Immature natural killer cell (primary cell): ENCODE results near the gene MEGF6. TPM values are rescaled to one million over a fixed set of nuclear protein-coding genes. Genes with fewer than 3 reads are reported as not detected.

Experiments
- DNase-seq, 3 donors: peaks; one replicate each; pipeline ENCODE4 v3.0.0; 2022; ENCODE audit warnings: mixed read lengths in 1 of 3
- H3K27ac Mint-ChIP-seq, 6 donors: one replicate each; pipeline ENCODE4 v1.8.0; 2020; ENCODE audit warnings: mixed read lengths in 6 of 6, mild to moderate bottlenecking in 5 of 6, inconsistent platforms in 4 of 6, moderate library complexity in 3 of 6
- H3K27me3 Mint-ChIP-seq, 3 donors: one replicate each; pipeline ENCODE4 v1.8.0; 2020 to 2021; ENCODE audit warnings: low read depth in 3 of 3, mild to moderate bottlenecking in 3 of 3, mixed read lengths in 3 of 3, moderate library complexity in 3 of 3, inconsistent platforms in 1 of 3
- H3K36me3 Mint-ChIP-seq, 3 donors: one replicate each; pipeline ENCODE4 v1.8.0; 2020; ENCODE audit warnings: mixed read lengths in 3 of 3, inconsistent platforms in 2 of 3, mild to moderate bottlenecking in 2 of 3
- H3K4me1 Mint-ChIP-seq, 2 donors: one replicate each; pipeline ENCODE4 v1.8.0; 2020; ENCODE audit warnings: inconsistent platforms in 2 of 2, mild to moderate bottlenecking in 2 of 2, mixed read lengths in 2 of 2, moderate library complexity in 1 of 2
- H3K4me3 Mint-ChIP-seq, 5 donors: one replicate each; pipeline ENCODE4 v1.8.0; 2020; ENCODE audit warnings: mild to moderate bottlenecking in 5 of 5, mixed read lengths in 5 of 5, inconsistent platforms in 3 of 5, moderate library complexity in 3 of 5
- H3K9me3 Mint-ChIP-seq, 6 donors: one replicate each; pipeline ENCODE4 v1.8.0; 2020; ENCODE audit warnings: mild to moderate bottlenecking in 6 of 6, mixed read lengths in 6 of 6, inconsistent platforms in 4 of 6, moderate library complexity in 3 of 6
- polyA plus RNA-seq, 3 donors: library from polyadenylated mRNA; unstranded; fragments of 300-500 nt; fragmentation: Illumina TruSeq; gene quantifications; one replicate each; pipeline ENCODE4 v1.2.3, GENCODE V29; 2021

Gene MEGF6
- polyA plus RNA-seq, 3 donors from 2014 or later = 0.08 TPM; not detected in 2

DNA sequence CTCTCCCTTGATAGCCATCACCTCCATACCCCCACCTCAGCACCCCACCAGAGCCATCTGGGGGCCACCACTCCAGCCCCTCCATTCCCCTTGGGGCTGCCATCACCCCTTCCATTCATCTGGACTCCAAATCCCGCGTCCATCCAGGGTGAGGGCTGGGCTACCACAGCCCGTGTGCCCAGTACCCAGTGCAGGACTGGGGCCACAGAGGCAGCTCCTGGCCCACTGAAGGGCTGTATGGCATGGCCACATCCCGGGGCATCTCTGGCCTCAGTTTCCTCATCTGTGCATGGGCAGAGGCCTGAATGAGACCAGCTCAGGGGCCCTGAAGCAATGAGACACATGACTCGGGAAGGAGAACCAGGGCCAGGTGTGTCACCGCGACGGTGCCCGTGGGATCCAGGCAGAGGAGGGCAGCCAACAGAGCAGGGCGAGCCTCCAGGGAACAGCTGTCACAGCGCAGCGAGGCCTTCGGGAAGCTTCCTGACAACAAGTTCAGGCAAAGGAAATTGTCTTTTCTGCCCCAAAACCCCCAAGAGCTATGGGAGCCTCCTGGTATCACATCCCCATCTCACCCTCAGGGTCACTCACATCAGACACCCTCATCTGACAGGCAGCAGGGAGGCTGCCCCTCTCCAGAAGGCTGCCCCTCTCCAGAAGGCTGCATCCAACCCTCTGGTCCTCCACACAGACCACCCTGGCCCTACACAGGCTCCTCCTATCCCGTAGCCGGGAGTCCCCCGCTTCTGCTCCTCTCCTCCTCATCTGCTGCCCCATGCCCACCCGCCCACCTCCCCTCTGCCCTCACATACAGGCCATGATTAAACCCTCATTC is 76.3 kb downstream of the MEGF6 start:
- no peak overlapping the region for H3K27ac Mint-ChIP-seq
- no peaks in the 10 kb centered on the region for H3K9me3 Mint-ChIP-seq
- no peak overlapping the region for H3K4me3 Mint-ChIP-seq
- no peak for DNase-seq
- no peaks in the 10 kb centered on the region for H3K4me1 Mint-ChIP-seq
- peaks cover 0 to 2% (median 0%) of the 10 kb centered on the region in 3 donors for H3K27me3 Mint-ChIP-seq
- H3K36me3 Mint-ChIP-seq = no peaks in the 10 kb centered on the region

DNA sequence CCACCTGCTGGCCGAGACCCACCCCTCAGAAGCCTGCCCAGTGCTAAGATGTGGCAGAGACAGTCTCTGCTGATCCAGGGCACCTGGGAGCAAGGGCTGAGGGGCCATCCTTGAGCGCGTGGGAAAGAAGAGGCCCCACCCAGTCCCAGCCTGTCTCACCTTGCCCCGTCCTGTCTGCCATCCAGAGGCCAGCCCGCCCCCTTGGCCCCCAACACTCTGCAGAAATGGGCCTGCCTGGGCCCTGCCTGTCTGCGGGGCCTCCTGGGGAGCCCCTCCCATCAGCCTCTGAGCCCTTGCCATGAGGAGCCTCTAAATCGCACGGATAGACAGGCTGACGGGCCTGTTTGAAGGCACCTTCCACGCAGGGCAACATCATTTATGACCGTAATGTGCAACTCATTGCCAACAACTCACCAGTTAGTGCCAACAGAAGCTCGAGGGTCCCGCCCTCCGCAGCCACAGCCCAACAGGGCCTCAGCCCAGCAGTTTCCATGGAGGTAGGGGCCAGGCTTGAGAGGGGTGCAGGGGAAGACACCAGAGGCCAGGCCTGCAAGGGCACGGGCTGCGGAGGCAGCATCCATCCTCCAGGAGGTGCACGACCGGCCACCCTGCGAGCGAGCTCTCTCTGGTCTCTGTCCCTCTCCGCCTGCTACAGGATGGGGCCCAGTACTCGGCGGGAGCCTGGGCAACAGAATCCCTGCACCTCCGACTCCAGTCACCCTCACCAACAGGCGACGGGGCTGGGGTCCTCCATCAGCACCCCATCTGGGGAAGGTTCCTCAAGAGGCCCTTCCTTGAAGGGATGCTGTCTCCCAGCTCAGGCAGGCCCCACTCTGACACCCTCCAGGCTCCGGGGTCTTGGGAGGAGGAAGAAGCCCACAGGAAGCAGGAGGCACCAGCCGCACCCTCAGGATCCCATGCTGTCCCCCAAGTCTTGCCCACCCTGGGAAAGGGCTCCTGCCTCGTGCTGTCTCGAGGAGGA is 78.0 kb downstream of the MEGF6 start:
- Mint-ChIP-seq H3K9me3 (no peaks in the 10 kb centered on the region), H3K4me1 (no peaks in the 10 kb centered on the region), H3K4me3 (peak overlapping the region in 1 of 5 donors; percentile 30), H3K27me3 (peaks cover 0 to 6% (median 0%) of the 10 kb centered on the region in 3 donors), H3K36me3 (no peaks in the 10 kb centered on the region), H3K27ac (no peak overlapping the region)
- DNase-seq = no peak

DNA sequence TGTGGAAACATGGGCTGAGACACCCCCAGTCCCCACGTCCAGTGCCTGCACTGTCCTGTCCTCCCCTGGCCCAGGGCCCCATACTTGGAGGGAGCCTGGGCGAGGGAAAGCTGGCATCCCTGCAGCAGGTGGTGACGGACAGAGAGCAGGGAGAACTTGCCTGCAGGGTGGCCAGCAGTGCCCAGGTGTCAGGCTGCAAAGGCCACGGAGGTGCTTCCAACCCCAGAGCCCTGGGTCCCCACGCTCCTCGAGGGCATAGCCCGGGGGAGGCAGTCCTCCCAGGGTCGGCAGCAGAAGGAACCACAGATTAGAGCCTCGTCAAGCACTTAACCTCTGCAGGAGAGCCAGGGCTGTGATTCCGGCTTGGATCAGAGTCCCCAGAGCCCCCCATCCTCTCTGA is 79.4 kb downstream of the MEGF6 start:
- peaks cover 0 to 6% (median 0%) of the 10 kb centered on the region in 3 donors for H3K27me3 Mint-ChIP-seq
- no peak overlapping the region for H3K27ac Mint-ChIP-seq
- H3K4me1 Mint-ChIP-seq = no peaks in the 10 kb centered on the region
- no peak overlapping the region for H3K4me3 Mint-ChIP-seq
- no peak for DNase-seq
- no peaks in the 10 kb centered on the region for H3K36me3 Mint-ChIP-seq
- H3K9me3 Mint-ChIP-seq = no peaks in the 10 kb centered on the region

DNA sequence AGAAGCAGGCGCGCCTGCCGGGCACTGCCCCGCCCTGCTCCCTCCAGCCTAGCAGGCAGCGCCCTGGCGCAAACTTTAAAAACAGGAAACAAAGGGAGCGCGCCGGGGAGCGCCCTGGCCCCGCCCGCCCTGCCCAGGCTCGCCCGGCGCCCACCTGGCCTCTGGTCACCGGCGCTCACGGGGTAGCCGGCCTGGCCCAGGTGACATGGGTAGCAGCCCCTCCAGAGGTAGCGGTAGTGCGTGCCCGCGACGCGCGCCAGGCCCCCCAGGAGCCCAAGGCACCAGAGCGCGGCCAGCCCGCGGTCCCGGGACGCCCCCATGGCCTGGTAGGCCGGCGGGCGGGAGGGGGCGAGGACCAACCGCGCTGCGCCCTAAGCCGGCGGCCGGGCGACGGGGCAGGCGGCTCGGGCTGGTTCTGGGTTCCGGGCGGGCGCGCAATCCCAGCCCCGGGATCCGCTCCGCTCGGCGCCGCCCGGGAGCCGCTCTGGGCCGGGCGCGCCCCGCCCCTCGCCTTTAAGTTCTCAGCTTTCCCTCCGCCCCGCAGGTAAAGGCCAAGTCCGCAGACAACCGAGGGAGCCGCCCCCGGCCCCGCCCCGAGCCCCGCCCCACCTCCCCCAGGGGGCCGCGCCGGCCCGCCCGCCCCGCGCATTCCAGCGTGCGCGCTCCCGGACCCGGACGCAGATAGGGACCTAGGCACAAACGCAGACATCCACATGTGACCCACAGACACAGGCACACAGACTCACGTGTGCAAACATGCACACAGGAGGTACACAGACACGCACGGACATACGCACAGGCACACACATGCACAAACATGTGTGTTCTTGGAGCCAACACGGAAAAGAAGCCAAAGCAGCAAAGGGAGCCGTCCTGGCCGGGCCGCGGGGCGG is 80.1 kb downstream of the MEGF6 start:
- no peak for DNase-seq
- no peaks in the 10 kb centered on the region for H3K4me1 Mint-ChIP-seq
- H3K9me3 Mint-ChIP-seq = no peaks in the 10 kb centered on the region
- H3K27me3 Mint-ChIP-seq = peaks cover 0 to 6% (median 0%) of the 10 kb centered on the region in 3 donors
- H3K4me3 Mint-ChIP-seq = peak overlapping the region in 1 of 5 donors; percentile 16
- no peaks in the 10 kb centered on the region for H3K36me3 Mint-ChIP-seq
- H3K27ac Mint-ChIP-seq = no peak overlapping the region

DNA sequence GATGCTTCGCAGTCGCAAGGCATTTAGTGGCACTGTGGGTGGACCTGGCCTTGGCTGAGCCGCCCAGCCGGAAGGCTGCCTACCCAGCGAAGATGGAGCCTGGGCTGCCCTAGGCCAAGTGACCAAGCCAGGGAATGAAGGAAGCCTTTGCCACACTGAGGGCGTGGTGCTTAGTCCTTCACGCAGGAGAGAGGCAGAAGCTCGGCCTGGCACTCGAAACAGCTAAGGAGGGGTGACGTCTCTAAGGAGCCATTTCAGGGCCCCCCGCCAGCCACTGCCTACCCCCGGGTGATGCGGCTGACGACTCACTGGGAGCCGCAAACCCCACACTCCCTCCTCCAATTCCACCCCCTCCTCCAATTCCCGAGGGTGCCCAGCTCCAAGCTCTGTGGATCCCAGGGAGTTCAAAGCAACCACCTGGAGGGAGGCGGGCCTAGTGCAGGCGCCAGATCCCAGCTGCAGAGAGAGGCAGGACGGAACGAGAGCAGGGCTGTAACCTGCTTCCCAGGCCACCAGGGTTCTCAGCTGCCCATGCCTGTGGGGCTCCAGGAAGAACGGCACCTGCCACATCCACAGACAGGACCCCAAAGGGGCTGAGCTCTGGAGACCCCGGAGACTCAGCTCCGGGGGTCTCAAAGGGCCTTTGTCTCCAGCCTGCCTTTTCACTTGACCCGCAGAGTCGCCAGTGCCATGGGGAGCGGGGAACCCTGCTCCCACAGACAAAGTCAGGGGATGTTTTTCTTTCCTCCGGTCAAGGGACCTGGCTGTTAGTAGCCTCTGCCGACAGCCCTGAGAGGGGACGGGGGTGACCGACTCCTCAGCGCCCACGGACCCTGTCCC is 81.0 kb downstream of the MEGF6 start:
- H3K36me3 Mint-ChIP-seq = no peaks in the 10 kb centered on the region
- peaks cover 0 to 6% (median 0%) of the 10 kb centered on the region in 3 donors for H3K27me3 Mint-ChIP-seq
- DNase-seq = no peak
- H3K4me3 Mint-ChIP-seq = no peak overlapping the region
- no peaks in the 10 kb centered on the region for H3K4me1 Mint-ChIP-seq
- H3K27ac Mint-ChIP-seq = no peak overlapping the region
- H3K9me3 Mint-ChIP-seq = no peaks in the 10 kb centered on the region

DNA sequence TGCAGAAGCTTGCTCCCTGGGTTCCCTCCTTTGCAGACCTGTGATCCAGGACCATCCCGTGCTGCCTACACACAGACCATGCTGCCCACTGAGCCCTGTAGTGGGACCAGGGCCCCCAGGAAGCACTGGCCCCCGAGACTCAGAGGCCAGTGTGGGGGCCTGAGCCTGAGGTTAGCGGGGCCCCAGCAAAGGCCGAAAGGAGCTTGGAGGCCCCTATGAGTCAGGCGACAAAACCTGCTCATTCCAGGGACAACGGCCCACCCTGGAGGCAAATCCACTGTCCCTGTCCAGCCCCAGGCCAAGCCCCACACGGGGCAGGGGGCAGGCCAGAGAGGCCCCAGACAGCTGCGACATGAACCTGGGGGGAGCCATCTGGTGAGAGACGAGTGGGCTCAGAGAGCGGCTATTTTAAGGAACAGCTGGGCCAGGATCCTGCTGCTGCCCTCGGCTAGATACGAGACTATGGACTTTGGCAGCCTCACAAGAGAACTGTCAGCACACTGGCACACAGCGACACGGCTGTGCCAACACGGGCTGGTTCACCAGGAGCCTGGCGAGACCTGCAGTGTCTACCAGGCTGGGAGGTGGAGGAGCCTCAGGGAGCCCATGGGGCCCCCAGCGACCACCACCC is 82.1 kb downstream of the MEGF6 start:
- H3K4me3 Mint-ChIP-seq = no peak overlapping the region
- no peaks in the 10 kb centered on the region for H3K9me3 Mint-ChIP-seq
- DNase-seq = no peak
- H3K36me3 Mint-ChIP-seq = no peaks in the 10 kb centered on the region
- H3K27ac Mint-ChIP-seq = no peak overlapping the region
- no peaks in the 10 kb centered on the region for H3K4me1 Mint-ChIP-seq
- H3K27me3 Mint-ChIP-seq = peaks cover 0 to 6% (median 0%) of the 10 kb centered on the region in 3 donors

DNA sequence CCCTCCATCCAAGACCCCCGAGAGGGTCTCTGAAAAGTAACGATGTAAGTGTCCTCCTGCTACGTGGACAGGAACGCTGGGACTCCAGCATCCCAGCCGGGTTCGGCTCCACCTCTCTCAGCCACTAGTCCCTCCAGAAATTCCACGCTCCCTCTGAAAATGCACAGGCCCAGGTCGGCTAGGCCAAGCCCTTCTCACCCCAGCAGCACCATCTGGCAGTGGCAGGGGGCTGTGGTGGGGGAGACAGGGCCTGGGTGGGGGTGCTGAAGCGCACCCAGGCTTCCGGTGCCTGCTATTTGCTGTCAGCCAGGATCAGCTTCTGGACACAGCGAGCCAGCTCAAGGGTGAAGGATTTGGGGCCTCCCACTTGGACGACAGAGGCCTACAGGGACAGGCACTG is 83.5 kb downstream of the MEGF6 start:
- H3K36me3 Mint-ChIP-seq = no peaks in the 10 kb centered on the region
- H3K4me1 Mint-ChIP-seq = no peaks in the 10 kb centered on the region
- no peak overlapping the region for H3K4me3 Mint-ChIP-seq
- H3K27ac Mint-ChIP-seq = no peak overlapping the region
- no peaks in the 10 kb centered on the region for H3K9me3 Mint-ChIP-seq
- peaks cover 0 to 6% (median 0%) of the 10 kb centered on the region in 3 donors for H3K27me3 Mint-ChIP-seq
- DNase-seq = no peak

DNA sequence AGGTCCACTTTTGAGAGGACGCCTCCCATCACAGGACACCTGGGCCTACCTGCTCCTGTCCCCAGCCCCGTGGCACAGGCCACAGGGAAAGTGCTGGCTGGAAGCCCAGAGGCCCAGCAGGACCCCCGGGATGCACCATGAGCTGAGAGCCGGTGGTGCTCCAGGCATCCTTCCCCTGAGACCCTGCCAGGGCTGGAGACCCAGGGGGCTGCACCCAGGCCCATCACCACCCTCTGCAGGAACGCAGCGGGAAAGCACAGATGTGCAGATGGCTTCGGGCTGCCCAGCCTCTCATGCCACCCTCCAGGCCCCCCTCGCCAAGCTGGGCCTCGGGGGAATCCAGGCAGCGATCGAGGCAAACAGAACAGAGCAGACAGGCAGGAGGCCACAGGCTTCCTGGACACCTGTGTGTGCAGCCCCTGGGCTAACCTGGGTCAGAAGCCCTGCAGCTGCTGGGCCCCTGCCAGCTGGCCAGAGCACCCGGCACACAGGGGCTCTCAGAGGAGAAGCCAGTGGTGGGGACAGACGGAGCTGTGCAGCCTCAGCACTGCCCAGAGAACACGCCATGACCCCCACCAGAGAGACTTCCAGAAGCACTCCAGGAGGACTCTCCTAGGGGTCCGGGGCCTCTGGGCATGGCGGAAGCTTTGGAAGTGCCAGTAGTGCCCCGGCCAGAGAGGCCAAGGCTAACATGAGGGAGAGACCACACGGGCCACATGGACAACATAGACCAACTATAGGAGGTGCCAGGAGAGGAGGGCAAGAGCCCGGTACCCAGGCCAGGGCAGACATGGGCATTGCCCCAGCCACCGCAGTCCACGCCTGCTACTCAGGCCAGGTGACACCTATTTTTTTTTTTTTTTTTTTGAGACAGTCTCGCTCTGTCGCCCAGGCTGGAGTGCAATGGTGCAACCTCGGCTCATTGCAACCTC is 85.5 kb downstream of the MEGF6 start:
- H3K27ac Mint-ChIP-seq = no peak overlapping the region
- H3K4me1 Mint-ChIP-seq = no peaks in the 10 kb centered on the region
- no peak overlapping the region for H3K4me3 Mint-ChIP-seq
- DNase-seq = no peak
- H3K36me3 Mint-ChIP-seq = no peaks in the 10 kb centered on the region
- no peaks in the 10 kb centered on the region for H3K9me3 Mint-ChIP-seq
- H3K27me3 Mint-ChIP-seq = peaks cover 0 to 4% (median 0%) of the 10 kb centered on the region in 3 donors

DNA sequence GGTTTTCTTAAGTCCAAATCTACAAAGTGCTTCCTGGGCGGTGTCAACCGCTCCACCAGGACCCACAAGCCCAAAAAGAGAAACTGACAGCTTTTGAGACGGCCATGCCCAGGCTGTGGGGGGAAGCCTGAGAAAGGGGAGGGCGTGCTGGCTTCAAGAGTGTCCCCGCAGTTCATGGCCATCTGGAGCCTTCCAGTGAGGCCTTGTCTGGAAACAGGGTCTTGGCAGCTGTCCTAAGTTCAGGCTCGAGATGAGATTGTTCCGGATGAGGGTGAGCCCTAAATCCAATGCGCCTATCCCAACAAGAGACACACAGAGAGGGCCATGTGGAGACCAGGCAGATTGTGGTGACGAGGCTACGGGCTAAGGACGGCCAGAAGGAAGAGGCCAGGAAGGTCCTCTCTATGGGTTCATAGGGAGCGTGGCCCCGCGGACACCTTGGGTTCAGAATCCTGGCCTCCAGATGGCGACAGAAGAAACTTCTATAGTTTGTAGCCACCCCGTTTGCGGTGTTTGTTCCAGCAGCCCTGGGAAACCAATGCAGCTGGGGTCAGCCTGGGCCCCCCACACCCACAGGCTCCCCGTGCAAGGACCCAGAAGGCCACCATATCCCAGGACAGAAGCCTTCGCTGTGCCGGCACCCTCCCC is 86.6 kb downstream of the MEGF6 start:
- Mint-ChIP-seq H3K27me3 (peaks cover 0 to 3% (median 0%) of the 10 kb centered on the region in 3 donors), H3K4me1 (no peaks in the 10 kb centered on the region), H3K27ac (no peak overlapping the region), H3K36me3 (no peaks in the 10 kb centered on the region), H3K9me3 (no peaks in the 10 kb centered on the region), H3K4me3 (no peak overlapping the region)
- DNase-seq = no peak

DNA sequence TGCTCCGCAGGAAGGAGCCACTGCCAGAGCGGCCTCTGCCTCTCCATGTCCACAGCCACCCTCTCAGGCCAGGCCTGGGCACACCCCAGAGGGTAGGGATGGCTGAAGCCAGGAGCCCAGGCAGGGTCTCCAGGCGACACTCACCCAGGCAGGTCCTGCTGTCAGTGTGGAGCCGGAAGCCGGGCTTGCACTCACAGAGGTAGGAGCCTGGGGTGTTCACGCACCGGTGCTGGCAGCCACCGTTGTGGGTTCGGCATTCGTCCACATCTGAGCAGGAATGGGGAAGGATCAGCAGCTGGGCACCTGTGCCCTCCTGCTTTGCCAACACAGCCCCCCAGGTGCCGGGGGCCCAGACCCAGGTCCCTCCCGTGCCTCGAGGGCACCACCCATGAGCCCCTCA is 87.3 kb downstream of the MEGF6 start:
- DNase-seq = no peak
- peaks cover 0 to 1% (median 0%) of the 10 kb centered on the region in 3 donors for H3K27me3 Mint-ChIP-seq
- no peaks in the 10 kb centered on the region for H3K9me3 Mint-ChIP-seq
- H3K36me3 Mint-ChIP-seq = no peaks in the 10 kb centered on the region
- no peak overlapping the region for H3K27ac Mint-ChIP-seq
- no peaks in the 10 kb centered on the region for H3K4me1 Mint-ChIP-seq
- H3K4me3 Mint-ChIP-seq = no peak overlapping the region

DNA sequence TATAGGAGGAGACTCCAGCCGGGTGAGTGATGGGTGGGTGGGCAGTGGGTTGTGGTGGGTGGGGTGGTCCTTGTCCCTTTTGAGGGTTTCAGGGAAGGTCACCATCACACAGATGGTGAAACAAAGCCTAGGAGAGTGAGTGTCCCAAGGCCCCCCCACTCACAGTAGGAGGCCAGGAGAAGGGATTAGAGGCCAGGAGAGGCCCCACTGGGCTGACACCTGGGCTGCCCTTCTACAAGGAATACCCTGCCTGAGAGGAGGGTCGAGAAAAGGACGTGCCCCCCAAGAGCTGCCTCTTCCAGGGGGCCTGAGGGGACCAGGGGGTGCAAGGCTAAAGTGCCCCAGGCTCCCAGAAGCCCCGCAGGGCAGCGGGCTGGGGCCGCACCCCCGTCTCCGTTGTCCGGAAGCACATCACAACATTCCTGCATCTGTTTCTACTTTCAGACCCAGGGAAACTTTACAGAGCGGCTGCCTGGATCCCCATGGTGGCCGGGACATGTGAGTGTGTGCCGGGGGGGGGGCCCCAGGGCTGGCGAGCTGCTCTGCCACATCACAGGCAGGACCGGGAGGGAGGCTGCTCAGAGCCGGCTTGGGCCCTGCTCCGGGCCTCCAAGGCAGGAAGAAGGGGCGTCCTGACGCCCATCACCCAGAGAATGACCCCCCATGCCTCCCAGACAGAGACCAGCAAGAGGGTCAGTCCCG is 88.6 kb downstream of the MEGF6 start:
- Mint-ChIP-seq H3K4me1 (no peaks in the 10 kb centered on the region), H3K9me3 (no peaks in the 10 kb centered on the region)
- DNase-seq = no peak

More for the DNA sequence above, 88.6 kb downstream of the MEGF6 start:
- no peaks in the 10 kb centered on the region for H3K36me3 Mint-ChIP-seq
- H3K27ac Mint-ChIP-seq = no peak overlapping the region
- peaks cover 0 to 2% (median 0%) of the 10 kb centered on the region in 3 donors for H3K27me3 Mint-ChIP-seq
- H3K4me3 Mint-ChIP-seq = no peak overlapping the region
